Muscle of arm (tissue), 12 donors: ENCODE results near the gene RFNG. TPM values are rescaled to one million over a fixed set of nuclear protein-coding genes. Genes with fewer than 3 reads are reported as not detected.

Experiments
- DNase-seq: peaks from one replicate; pipeline ENCODE4 v3.0.0-alpha.2; 2013
- polyA plus RNA-seq, 12 donors: library from polyadenylated mRNA; unstranded; fragments of 120-200 nt; gene quantifications; one replicate each; pipeline ENCODE4 v1.2.1, GENCODE V29; 2013; ENCODE audit not compliant: insufficient read length in 12 of 12

RFNG gene
- polyA plus RNA-seq, 12 donors, result 22.8 to 56.6 (median 30.1) TPM; not detected in 1

DNA sequence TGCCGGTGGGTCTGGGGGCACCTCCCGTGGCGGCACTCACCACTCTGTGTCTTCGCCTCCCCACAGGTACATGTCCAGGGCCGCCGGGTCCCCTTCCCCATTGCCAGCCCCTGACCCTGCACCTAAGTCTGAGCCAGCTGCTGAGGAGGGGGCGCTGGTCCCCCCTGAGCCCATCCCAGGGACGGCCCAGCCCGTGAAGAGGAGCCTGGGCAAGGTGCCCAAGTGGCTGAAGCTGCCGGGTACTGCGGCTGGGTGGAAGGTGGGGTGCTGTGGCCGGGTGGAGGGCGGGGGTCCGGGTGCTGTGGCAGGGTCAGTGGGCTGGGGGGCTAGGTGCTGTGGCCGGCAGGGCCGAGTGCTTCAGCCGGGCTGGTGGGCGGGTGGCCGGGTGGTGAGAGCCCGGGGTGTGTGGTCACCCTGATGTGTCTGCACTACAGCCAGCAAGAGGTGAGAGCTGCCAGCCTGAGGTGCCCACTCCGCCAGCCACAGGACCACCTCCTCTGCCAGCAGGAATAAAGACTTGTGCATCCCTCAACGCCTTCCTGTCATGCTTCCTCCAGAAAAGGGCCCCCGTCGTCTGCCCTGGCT, 34.6 kb downstream of the RFNG start:
- no peak for DNase-seq

- no peak for DNase-seq
Measured at GRCh38 chr17:82016061-82016874, 35.3 kb downstream of the RFNG start.

- no peak for DNase-seq
Measured at GRCh38 chr17:82015311-82015971, 36.2 kb downstream of the RFNG start.

GRCh38 chr17:82014971-82015310, 36.7 kb downstream of the RFNG start:
- DNase-seq, result no peak

DNA sequence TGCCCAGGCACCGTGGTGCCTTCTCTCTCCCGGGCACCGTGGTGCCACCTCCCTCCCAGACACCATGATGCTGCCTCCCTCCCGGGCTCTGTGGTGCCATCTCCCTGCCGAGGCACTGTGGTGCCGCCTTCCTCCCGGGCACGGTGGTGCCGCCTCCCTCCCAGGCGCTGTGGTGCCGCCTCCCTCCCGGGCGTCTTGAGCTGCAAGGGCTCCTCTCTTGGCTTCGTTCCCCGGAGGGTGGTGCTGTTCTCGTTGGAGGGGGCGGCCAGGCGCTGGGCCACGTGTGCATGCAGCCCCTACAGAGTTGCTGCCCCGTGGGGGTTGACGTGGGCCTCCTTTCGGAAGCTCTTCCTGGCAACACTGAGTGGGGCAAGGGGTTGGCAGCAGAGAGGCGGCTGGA, 37.2 kb downstream of the RFNG start:
- DNase-seq, result no peak

- DNase-seq, result no peak
Measured at GRCh38 chr17:82013772-82014321, 37.8 kb downstream of the RFNG start.

DNA sequence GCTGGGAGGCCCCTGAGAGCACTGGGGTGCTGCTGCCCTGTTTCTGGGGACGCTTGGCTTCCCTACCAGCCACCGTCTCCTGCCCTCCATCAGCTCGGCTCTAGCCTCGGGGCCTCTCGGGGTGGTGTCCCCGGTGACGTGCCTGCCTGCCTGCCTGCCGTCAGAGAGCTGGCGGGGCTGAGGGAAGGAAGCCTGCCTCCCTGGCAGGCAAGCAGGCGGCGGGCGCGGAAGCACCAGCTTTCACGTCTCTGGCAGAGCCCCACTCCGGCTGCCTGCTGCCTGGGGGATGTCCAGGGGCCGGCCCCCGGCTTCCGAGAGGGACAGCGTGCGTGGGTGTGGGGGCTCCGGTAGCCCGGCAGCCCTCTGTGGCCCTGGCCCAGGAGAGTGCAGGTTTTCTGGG, 38.3 kb downstream of the RFNG start:
- DNase-seq, result no peak

GRCh38 chr17:82012640-82013295, 38.8 kb downstream of the RFNG start:
- DNase-seq, result no peak

DNA sequence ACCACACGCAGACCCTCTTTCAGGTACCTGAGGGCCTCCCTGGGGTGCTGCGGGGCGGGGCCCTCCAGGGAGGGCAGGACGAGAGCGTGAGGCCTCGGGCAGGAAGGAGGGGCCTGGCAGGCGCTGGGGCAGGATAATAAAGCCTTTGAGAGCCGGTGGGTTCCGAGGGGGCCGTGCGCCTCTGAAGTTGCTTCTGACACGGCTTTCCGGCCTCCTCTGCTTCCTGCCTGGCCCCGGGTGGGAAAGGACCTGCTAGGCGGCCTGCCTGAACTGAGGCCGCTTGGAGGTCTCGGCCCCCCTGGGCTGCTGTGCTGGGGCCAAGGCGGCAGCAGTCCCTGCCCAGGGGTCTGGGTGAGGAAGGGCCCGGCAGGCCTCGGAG, 39.4 kb downstream of the RFNG start:
- DNase-seq, result no peak

GRCh38 chr17:82011617-82012187, 39.9 kb downstream of the RFNG start:
- no peak for DNase-seq

DNA sequence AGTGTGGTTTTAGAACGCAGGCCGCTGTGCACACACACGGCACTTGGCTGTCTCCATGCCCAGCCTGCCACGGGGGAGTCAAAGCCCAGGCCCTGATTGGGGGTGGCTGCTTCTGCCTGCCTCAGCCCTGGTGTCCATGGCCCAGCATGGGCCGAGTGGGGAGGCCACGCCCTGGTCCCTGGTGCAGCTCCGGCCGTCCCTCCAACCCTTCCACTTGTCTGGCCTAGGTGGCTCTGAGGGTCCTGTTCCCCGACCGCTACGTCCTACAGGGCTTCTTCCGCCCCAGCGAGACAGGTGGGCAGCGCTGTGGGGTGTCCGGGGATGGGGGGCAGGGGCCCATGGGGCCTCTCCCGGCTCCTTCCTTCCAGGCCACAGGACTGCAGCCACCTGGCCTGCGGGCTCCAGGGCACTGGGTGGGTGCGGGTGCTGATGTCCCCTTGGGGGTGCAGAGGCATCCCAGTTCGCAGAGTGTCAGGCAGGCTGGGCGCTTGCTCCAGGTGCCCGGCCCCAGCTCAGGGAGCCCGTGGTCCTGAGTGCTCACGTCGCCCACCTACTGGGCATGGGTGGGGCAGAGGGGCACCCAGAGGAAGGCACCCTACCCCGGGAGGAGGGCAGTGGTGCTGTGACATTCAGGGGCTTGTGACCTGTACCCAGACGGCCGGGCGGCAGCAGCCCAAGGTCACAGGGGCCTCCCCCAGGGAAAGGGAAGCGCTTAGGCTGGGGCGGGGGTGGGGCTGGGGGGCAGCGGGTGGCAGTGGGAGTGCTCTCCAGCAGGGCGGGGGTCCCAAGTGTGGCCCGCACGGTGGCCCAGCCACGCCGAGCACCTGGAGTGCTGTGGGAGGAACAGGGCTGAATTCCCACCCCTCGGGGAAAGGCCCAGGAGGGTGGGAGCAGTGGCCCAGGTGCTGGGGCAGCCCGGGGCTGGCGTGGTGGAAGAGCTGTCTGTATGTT, 40.8 kb downstream of the RFNG start:
- DNase-seq, result no peak

DNA sequence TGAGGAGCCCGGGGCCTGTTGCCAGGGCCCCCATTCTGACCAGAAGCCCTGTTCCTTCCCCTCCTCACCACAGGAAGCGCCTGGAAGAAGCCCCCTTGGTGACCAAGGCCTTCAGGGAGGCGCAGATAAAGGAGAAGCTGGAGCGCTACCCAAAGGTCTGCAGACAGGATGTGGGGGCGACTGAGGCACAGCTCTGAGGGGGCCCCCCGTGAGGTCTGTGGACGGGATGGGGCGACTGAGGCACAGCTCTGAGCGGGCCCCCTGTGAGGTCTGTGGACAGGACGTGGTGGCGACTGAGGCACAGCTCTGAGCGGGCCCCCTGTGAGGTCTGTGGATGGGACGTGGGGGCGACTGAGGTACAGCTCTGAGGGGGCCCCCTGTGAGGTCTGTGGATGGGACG, 42.2 kb downstream of the RFNG start:
- no peak for DNase-seq

DNA sequence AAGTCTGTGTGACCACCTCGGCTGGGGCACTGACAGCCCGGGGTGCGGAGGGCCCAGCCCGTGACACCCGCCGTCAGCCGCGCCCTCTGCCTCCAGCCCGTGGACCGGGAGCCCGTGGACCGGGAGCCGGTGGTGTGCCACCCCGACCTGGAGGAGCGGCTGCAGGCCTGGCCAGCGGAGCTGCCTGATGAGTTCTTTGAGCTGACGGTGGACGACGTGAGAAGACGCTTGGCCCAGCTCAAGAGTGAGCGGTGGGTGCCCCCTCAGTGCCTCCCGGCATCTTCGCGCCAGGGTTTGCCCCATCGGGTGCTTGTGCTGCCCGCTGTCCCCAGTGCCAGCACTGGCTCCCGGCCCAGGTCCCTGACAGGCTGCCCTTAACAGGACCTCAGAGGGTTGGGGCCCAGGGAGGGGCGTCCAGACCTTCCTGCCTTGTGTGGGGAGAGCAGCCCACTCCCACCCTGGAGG, 42.6 kb downstream of the RFNG start:
- DNase-seq, result no peak

GRCh38 chr17:82008258-82008940, 43.2 kb downstream of the RFNG start:
- no peak for DNase-seq

- no peak for DNase-seq
Measured at GRCh38 chr17:82007495-82008257, 43.9 kb downstream of the RFNG start.

GRCh38 chr17:82007228-82007494, 44.5 kb downstream of the RFNG start:
- no peak for DNase-seq

GRCh38 chr17:82006468-82007227, 45.0 kb downstream of the RFNG start:
- no peak for DNase-seq

DNA sequence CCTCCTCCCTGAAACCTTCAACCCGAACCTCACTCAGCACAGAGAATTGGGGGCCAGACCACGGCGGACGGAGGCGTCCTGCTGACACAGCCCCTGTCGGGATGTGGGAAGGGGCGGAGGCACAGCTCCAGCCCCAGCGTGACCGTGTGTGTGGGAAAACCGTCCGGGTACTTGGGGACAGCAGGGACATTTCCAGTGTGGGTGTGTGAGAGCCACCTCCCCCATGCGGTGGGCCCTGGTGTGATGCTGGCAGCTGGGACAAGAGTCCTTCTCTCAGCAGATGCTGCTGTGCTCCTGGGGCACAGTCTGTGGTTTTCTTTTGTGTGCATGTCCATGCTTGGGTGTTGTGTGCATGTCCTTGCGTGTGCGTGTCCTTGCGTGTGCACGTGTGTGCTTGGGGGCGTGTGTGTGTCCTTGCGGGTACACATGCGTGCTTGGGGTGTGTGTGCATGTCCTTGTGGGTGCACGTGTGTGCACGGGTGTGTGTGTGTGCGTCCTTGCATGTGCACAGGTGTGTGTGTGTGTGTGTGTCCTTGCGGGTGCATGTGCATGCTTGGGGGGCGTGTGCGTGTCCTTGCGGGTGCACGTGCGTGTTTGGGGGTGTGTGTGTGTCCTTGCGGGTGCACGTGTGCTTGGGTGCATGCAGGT, 45.8 kb downstream of the RFNG start:
- no peak for DNase-seq
